K562 (cell line): Measurements from ENCODE around the gene INHA. TPM values are rescaled to one million over a fixed set of nuclear protein-coding genes. Genes with fewer than 3 reads are reported as not detected.

ENCODE experiments used
- BRF1 ChIP-seq: IDR thresholded peaks from 3 replicates; pipeline ENCODE4 v1.6.1; 2011; ENCODE audit warnings: borderline replicate concordance, mild to moderate bottlenecking; ENCODE audit not compliant: insufficient read length; ENCODE audit errors: extremely low read depth
- CTCFL ChIP-seq: IDR thresholded peaks from 2 replicates; pipeline ENCODE4 v1.6.1; 2011; ENCODE audit warnings: borderline replicate concordance, low read depth, mild to moderate bottlenecking, moderate library complexity, low read length; ENCODE audit not compliant: insufficient read depth, poor library complexity, severe bottlenecking
- HMG20B ChIP-seq: fragments of 250-450 bp; sonication (Bioruptor Pico); IDR thresholded peaks from 2 replicates; pipeline ENCODE4 v1.5.0; 2021; ENCODE audit warnings: mild to moderate bottlenecking
- HNRNPK ChIP-seq: fragments of 200-400 bp; formaldehyde crosslinking; IDR thresholded peaks from one replicate; pipeline ENCODE4 v1.6.1; 2018; ENCODE audit warnings: mild to moderate bottlenecking, low read depth, low read length; ENCODE audit not compliant: poor library complexity, severe bottlenecking
- PCBP2 ChIP-seq: fragments of 200-400 bp; formaldehyde crosslinking; IDR thresholded peaks from 2 replicates; pipeline ENCODE4 v1.6.1; 2018; ENCODE audit warnings: low read length, low read depth, mild to moderate bottlenecking, moderate library complexity; ENCODE audit not compliant: poor library complexity, severe bottlenecking
- PYGO2 ChIP-seq: fragments of 450-650 bp; IDR thresholded peaks from 2 replicates; pipeline ENCODE4 v1.6.1; 2016; ENCODE audit warnings: mild to moderate bottlenecking, missing genetic modification characterization, moderate library complexity, missing compliant biosample characterization
- RBM22 ChIP-seq: fragments of 200-400 bp; formaldehyde crosslinking; IDR thresholded peaks from 2 replicates; pipeline ENCODE4 v1.6.1; 2018; ENCODE audit warnings: low read length, low read depth; ENCODE audit not compliant: poor library complexity, severe bottlenecking
- TRIM24 ChIP-seq, 2 experiments: fragments of 450-650 bp; IDR thresholded peaks; 2 replicates each; pipeline ENCODE4 v1.6.1; 2016
- ZBTB43 ChIP-seq: sonication (generic); formaldehyde crosslinking; IDR thresholded peaks from 2 replicates; pipeline ENCODE4 v1.8.0; 2023; ENCODE audit warnings: mild to moderate bottlenecking, missing genetic modification reagents
- ZEB2 ChIP-seq: fragments of 450-650 bp; IDR thresholded peaks from 2 replicates; pipeline ENCODE4 v1.6.1; 2016
- ZFP30 ChIP-seq: fragments of 250-450 bp; sonication (Bioruptor Pico); IDR thresholded peaks from 2 replicates; pipeline ENCODE4 v1.8.0; 2022; ENCODE audit warnings: moderate library complexity, mild to moderate bottlenecking, inconsistent platforms, borderline replicate concordance
- ZNF174 ChIP-seq: fragments of 250-450 bp; sonication (Bioruptor Pico); IDR thresholded peaks from 2 replicates; pipeline ENCODE4 v1.4.0; 2020; ENCODE audit warnings: mild to moderate bottlenecking
- ZNF175 ChIP-seq: fragments of 200-800 bp; sonication (Bioruptor generic); IDR thresholded peaks from 2 replicates; pipeline ENCODE4 v1.6.1; 2016; ENCODE audit warnings: low read depth, mild to moderate bottlenecking, missing genetic modification characterization, missing compliant biosample characterization
- ZNF253 ChIP-seq: fragments of 250-450 bp; sonication (Bioruptor Pico); conservative IDR thresholded peaks from 2 replicates; pipeline ENCODE4 v1.6.1; 2021; ENCODE audit warnings: mild to moderate bottlenecking
- ZNF3 ChIP-seq: fragments of 250-450 bp; sonication (Bioruptor Pico); IDR thresholded peaks from 2 replicates; pipeline ENCODE4 v1.5.0; 2021; ENCODE audit warnings: mild to moderate bottlenecking, moderate library complexity
- ZNF444 ChIP-seq: fragments of 250-450 bp; sonication (Bioruptor Pico); IDR thresholded peaks from 2 replicates; pipeline ENCODE4 v1.4.0; 2020; ENCODE audit warnings: mild to moderate bottlenecking, moderate library complexity
- polyA plus RNA-seq, 8 experiments: library from polyadenylated mRNA; depleted of rRNA in 4 of 8; stranded (reverse) in 5 of 8; unstranded in 3 of 8; fragments of >200 nt; fragmentation: Nextera tagmentation in 2 of 8; fragmentation: Illumina TruSeq in 1 of 8; extraction: Ambion mirVana in 2 of 8; extraction: Trizol in 1 of 8; gene quantifications; 2 replicates each; pipeline versions ENCODE4 v1.2.1 to v1.2.3, GENCODE V29; 2011 to 2014; ENCODE audit warnings: inconsistent platforms in 1 of 8, missing spikeins in 1 of 8
- total RNA-seq, 7 experiments: library from RNA; depleted of rRNA in 6 of 7; stranded (reverse); fragments of >200 nt in 6 of 7; fragmentation: Illumina TruSeq in 2 of 7; extraction: Trizol in 2 of 7; gene quantifications; 2 replicates each; pipeline versions ENCODE4 v1.2.1 to v1.2.3, GENCODE V29; 2011 to 2021; ENCODE audit warnings: low replicate concordance in 1 of 7
- TF ChIP-seq, protein P1 (sequence below): IDR thresholded peaks from 2 replicates; pipeline ENCODE4 v1.6.1; 2011; ENCODE audit not compliant: insufficient read length; ENCODE audit errors: extremely low read depth
- TF ChIP-seq, protein P2 (sequence below): fragments of 250-450 bp; sonication (Bioruptor Pico); IDR thresholded peaks from 2 replicates; pipeline ENCODE4 v1.5.0; 2020; ENCODE audit warnings: mild to moderate bottlenecking

The INHA gene
- total and polyA plus RNA-seq, 9 of the 15 experiments (the other 6 are each of a cell fraction or from before 2014, with no cell fraction given), result 0.07 to 1.9 (median 0.40) TPM

GRCh38 chr2:219597552-219598307 is 25.6 kb downstream of the INHA start, which contains the start of gene STK11IP (continued):
- TF ChIP-seq, protein P1, sequence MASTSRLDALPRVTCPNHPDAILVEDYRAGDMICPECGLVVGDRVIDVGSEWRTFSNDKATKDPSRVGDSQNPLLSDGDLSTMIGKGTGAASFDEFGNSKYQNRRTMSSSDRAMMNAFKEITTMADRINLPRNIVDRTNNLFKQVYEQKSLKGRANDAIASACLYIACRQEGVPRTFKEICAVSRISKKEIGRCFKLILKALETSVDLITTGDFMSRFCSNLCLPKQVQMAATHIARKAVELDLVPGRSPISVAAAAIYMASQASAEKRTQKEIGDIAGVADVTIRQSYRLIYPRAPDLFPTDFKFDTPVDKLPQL, result no peak
- TF ChIP-seq BRF1 (no peak), CTCFL (no peak), PCBP2 (no peak), HNRNPK (no peak), HMG20B (CRISPR knock-in tag) (no peak), ZNF174 (no peak), RBM22 (peak; percentile 98), ZBTB43 (CRISPR knock-in tag) (no peak), TRIM24 (IDR thresholded peaks at IDR 0.05) (no peak), ZNF3 (CRISPR knock-in tag) (no peak), ZFP30 (no peak), ZNF444 (no peak), ZNF175 (CRISPR knock-in tag) (no peak), PYGO2 (tag) (no peak), ZEB2 (no peak), ZNF253 (no peak)
- TF ChIP-seq, protein P2, sequence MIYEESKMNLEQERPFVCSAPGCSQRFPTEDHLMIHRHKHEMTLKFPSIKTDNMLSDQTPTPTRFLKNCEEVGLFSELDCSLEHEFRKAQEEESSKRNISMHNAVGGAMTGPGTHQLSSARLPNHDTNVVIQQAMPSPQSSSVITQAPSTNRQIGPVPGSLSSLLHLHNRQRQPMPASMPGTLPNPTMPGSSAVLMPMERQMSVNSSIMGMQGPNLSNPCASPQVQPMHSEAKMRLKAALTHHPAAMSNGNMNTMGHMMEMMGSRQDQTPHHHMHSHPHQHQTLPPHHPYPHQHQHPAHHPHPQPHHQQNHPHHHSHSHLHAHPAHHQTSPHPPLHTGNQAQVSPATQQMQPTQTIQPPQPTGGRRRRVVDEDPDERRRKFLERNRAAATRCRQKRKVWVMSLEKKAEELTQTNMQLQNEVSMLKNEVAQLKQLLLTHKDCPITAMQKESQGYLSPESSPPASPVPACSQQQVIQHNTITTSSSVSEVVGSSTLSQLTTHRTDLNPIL (CRISPR knock-in tag), result no peak
